Fibroblast of mammary gland (primary cell): Measurements from ENCODE around the gene KRT76.

Experiments
- DNase-seq: peaks from one replicate; pipeline ENCODE4 v3.0.0-alpha.2; 2010; ENCODE audit warnings: low read depth
- H3K4me3 ChIP-seq: 2 replicates; pipeline ENCODE4 v1.5.1; 2011; ENCODE audit warnings: low read depth, mild to moderate bottlenecking, low read length, moderate library complexity; ENCODE audit not compliant: control insufficient read depth
- TF ChIP-seq, protein P1 (sequence below): conservative IDR thresholded peaks from 2 replicates; pipeline ENCODE4 v1.5.1; 2011; ENCODE audit warnings: low read depth, low read length, inconsistent platforms; ENCODE audit not compliant: control insufficient read depth, insufficient read depth

KRT76 gene

GRCh38 chr12:52801773-52802172 lies 24.6 kb upstream of the KRT76 start:
- no peak for DNase-seq
- no peak overlapping the region for H3K4me3 ChIP-seq
- TF ChIP-seq, protein P1, sequence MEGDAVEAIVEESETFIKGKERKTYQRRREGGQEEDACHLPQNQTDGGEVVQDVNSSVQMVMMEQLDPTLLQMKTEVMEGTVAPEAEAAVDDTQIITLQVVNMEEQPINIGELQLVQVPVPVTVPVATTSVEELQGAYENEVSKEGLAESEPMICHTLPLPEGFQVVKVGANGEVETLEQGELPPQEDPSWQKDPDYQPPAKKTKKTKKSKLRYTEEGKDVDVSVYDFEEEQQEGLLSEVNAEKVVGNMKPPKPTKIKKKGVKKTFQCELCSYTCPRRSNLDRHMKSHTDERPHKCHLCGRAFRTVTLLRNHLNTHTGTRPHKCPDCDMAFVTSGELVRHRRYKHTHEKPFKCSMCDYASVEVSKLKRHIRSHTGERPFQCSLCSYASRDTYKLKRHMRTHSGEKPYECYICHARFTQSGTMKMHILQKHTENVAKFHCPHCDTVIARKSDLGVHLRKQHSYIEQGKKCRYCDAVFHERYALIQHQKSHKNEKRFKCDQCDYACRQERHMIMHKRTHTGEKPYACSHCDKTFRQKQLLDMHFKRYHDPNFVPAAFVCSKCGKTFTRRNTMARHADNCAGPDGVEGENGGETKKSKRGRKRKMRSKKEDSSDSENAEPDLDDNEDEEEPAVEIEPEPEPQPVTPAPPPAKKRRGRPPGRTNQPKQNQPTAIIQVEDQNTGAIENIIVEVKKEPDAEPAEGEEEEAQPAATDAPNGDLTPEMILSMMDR = no peak

DNA sequence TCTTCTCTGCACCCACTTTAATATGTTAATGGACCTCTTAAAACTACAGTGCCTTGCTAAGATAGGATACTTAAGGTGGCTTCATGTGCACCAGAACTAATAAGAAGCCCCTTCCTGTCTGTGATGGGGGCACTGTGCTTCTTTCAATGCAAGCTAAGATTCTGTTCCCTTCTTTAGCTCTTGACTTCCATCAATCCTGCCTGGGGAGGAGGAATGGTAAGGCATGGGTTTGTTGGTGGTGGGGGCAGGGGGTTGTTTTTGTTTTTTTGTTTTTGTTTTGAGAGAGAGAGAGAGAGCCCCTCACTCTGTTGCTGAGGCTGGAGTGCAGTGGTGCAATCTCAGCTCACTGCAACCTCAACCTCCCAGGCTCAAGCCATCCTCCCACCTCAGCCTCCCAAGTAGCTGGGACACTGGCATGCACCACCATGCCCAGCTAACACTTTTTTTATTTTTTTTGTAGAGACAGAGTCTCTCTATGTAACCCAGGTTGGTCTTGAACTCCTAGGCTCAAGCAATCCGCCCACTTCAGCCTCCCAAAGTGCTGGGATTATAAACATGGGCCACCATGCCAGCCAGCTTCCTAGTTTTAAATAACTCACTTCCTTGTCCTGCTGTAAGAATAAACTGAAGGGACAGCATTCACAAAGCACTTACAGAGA lies 23.2 kb upstream of the KRT76 start:
- TF ChIP-seq, protein P1 = no peak
- no peak for DNase-seq
- no peak overlapping the region for H3K4me3 ChIP-seq

DNA sequence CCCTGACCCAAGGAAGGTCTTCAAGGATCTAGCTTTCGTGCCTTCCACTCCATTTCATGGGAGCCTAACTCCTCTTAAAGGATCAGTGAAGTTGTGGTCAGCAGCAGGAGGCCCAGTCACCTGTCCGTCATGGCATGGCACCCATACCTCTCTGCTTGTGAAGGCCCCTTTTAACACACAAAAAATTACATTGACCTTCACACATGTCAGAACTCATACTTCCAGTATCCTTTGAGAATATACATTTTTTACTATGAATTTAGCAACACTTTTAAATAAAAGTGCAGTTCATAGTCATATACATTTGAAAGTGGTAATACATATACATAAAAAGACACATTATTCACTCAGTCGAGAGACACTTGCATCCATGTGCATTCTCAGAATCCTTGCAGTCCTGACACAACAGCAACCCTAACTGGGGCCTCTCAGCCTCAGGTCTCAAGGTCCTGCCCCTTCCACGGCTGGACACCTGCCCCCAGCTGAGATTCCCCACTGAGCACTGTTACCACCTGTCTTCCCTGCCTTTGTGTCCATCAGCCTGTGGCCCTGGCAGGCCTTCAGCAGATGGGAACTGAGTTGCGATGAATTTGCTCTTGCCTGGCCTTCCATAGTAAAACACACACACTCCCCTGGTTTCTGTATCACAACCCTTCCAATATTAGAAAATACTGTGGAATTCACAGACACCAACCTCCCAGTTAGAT lies 22.5 kb upstream of the KRT76 start:
- TF ChIP-seq, protein P1 = no peak
- H3K4me3 ChIP-seq = no peak overlapping the region
- DNase-seq = no peak

- TF ChIP-seq, protein P1 = no peak
- DNase-seq = peak; percentile 15
- H3K4me3 ChIP-seq = no peak overlapping the region
Measured at GRCh38 chr12:52798671-52799504, 21.7 kb upstream of the KRT76 start.

- no peak overlapping the region for H3K4me3 ChIP-seq
- TF ChIP-seq, protein P1 = no peak
- DNase-seq = peak; percentile 70
Measured at GRCh38 chr12:52798003-52798670, 21.0 kb upstream of the KRT76 start.

DNA sequence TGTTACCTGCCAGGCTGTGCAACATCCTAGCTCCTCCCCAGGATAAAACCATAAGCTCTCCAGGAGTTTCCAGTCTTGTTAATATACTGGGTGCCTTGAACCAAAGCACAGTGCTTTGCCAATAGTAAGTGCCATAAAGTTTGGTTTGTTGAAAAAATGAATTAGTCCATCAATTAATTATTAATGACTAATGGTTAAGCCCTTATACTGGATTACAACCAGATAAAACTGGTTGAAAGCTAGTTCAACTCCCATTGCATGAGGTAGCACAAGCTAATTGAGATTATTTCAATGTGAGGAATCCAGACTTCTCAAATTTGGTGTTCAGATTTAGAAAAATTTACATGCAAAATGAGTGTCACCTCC lies 20.4 kb upstream of the KRT76 start:
- TF ChIP-seq, protein P1 = no peak
- H3K4me3 ChIP-seq = no peak overlapping the region

More for the DNA sequence above, 20.4 kb upstream of the KRT76 start:
- DNase-seq = no peak
